ENCODE measurements around the gene TMEM184C.

The TMEM184C gene

GRCh38 chr4:147605499-147605898, 11.7 kb upstream of the TMEM184C start:
- no peak for DNase-seq

DNA sequence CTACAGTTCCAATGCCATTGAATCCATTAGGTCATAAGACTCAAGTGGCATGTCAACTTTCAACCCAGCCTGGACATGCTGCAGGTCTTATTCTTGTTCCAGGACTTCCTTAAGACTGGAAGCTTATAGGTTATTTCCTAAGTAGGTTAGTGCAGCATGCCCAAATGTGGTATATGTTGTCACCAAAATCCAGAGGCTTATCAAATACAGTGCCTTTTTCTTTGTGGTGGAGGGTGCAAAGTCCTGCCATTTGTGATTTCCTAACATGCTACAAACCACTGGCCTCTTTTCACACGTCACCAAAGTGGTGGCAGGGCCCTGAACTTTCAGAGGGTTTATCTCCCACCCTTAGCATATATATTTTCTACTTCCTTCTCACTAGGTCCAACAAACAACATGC, 9.7 kb upstream of the TMEM184C start:
- DNase-seq, result no peak

- DNase-seq, result no peak
Measured at GRCh38 chr4:147610686-147611085, 6.5 kb upstream of the TMEM184C start.

GRCh38 chr4:147616849-147617172, 386 bp upstream of the TMEM184C start:
- no peak for DNase-seq

DNA sequence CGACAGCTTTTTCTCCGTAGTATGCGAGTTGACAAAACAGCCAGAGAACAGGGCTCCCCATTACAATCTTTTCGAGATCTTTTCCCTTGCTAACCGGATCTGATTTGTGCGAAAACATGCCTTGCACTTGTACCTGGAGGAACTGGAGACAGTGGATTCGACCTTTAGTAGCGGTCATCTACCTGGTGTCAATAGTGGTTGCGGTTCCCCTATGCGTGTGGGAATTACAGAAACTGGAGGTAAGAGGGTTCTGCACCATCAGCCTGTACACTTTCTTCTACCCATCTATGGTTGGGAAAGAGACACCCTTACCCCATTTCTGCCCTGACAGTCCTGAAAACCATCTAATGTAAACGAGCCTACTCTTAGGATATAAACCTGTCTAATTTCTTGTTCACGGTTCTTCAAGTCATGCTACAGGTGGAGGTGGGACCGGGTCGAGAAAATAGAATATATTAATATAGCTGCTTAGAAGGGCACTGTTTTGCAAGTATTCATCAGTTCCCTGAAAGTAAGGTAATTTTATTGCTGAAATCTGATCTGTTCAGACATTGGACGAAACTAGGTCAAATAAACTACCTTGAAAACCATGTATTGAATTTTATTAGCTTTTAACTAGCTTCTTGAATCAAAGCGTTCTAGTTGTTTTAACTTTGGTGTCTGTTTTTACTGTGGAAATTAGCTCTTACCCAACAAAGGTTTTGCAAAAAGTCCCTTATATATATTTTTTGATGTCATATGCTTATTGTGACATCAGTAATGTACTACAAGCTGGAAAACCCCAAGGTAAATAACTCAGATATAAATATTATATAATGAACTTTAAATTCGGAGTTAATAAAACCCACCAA, 869 bp downstream of the TMEM184C start:
- no peak for DNase-seq

GRCh38 chr4:147620315-147620714, 3.1 kb downstream of the TMEM184C start:
- DNase-seq, result no peak

GRCh38 chr4:147625733-147626132, 8.5 kb downstream of the TMEM184C start:
- DNase-seq, result no peak

DNA sequence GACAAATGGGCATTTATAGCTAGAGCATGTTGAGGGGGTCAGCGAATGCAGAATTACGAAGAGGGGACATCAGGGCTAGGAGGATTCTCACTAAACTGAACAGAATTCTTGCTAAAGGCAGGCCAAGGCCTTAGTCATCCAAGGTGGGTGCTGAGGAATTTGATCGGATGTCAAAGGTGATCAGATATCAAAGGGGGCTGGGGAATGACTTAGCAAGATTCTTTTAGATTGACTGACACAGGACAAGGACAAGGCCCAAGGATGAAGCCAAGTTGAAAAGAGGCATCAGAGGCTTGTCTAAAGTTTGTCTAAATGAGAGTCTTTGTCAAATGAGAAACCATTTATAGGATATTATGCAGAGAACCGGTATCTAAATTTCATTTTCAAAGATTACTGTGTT, 9.7 kb downstream of the TMEM184C start:
- DNase-seq, result no peak

GRCh38 chr4:147628415-147628814, 11.2 kb downstream of the TMEM184C start:
- no peak for DNase-seq

DNA sequence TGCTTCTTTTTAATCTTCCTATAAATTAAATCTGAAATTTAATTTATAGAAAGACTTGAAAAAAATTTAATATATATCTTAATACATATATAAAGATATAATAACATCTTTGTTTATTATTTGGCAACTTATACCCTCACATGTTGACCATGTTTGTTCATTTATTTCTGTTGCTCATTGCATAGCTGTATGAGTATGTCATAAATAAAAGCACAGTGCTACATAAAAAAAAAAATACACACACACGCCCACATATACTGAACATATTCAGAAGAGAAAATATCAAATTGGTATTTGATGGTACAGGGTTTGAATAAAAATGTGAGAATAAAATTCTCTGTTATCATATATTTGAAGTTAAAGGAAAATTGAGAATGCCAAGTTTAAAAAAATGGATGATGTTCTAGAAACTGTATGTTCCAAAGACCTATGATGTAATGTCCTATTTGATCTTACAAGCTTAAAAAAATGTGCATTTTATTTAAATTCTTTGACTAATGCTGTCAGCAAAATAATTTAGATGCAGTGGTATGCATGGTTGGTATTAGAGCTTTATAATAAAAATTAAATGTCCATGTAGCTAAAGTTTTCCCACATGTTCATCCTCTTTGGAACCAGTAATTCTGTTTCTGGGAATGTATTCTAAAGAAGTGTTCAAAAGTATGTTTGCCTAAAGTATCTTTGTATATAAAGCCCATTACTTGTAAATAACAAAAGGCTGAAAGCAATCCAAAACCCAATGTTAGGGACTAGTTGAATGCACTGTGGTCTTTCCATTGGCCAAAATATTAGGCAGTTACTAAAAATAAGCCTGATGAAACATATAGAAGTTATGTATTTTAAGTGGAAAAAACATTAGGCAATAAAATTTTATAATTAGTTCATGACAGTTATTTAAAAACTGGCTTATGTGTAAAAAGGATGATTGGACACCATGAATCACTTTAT, 12.9 kb downstream of the TMEM184C start:
- DNase-seq, result no peak

GRCh38 chr4:147633113-147633512, 15.9 kb downstream of the TMEM184C start:
- no peak for DNase-seq

GRCh38 chr4:147633643-147634042, 16.4 kb downstream of the TMEM184C start:
- DNase-seq, result no peak

GRCh38 chr4:147635348-147635747, 18.2 kb downstream of the TMEM184C start:
- no peak for DNase-seq

- DNase-seq, result no peak
Measured at GRCh38 chr4:147638365-147638764, 21.2 kb downstream of the TMEM184C start.

DNA sequence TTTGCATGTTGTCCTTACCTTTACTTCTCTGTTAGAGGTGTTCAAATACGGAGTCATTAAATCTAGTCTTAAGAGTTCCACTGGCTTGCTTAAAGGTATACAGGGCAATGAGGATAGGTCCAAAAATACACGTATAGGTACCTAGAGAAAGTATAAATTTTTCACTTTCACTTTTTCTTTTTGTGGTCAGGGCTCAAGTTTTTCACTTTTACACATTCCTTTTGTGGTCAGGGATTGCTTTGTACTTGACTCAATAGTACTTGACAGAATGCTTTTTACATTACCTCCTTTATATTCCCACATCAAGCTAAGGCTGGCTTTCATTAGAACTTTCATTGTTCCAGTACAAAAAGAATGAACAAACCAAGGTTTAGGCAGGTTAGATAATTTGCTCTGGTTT, 21.7 kb downstream of the TMEM184C start:
- no peak for DNase-seq

DNA sequence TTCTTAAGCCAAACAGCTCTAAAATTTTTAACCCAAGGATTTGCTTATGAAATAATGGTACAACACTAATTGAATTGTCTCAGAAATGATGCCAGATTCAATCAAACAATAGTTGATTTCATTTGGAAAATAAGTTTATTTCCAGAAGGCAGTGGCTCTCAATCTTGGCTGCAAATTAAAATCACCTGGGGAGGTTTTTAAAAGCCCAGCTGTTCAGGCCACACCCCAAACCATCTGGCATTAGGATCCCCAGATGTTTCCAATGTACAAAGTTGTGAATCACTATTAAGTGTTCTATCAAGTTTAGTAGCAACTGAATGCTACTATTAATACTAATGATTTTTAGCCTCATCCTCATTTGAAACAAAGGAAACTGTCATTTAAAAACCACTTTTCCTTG, 22.2 kb downstream of the TMEM184C start:
- no peak for DNase-seq

- DNase-seq, result no peak
Measured at GRCh38 chr4:147640331-147640730, 23.1 kb downstream of the TMEM184C start.

DNA sequence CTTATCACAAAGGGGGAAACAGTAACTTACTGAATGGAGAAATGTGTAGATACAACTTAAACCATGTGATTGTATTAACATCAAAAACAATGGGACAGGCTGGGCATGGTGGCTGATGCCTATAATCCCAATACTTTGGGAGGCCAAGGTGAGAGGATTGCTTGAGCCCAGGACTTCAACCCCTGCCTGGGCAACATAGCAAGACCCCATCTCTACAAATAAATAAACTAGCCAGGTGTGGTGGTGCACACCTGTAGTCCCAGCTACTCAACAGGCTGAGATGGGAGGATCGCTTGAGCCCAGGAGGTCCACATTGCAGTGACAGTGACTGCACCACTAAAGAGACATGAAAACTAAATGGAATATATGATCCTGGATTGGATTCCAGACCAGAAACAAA, 26.4 kb downstream of the TMEM184C start:
- DNase-seq, result no peak

DNA sequence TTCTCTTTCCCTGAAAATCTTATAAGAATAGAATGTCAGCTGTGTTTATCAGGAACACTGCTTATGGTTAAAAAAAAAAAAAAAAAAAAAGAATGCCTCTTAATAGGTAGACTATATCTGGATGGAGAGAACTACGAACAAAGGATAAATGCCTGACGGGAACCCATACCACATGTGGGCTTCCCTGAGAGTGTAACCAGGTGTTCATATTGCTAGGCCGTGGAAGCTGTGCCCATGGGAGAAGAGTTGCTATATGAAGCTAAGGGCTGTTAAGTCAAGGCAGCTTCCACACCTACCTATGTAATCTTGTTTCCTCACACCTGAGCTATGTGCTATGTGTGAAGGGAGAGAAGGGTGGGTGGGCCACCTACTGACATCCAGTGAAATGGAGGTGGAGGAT, 27.3 kb downstream of the TMEM184C start:
- no peak for DNase-seq

- DNase-seq, result no peak
Measured at GRCh38 chr4:147645099-147645498, 27.9 kb downstream of the TMEM184C start.

DNA sequence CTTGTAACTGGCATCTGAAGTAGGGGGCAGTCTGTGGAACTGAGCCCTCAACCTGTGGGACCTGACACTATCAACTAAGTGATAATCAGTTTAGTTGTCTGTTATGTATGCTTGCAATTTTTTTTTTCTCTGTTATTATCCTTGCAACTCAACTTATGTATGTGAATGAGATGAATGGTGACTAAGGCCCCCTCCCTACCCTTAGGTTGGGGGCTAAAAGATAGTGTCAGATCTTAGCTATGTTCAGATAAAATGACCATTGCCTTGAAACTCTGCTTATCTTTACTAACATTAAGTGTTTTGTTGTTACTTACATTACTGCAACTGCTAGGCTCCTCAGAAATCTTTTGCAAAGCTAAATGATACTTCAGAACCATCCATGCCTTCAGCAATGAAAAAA, 31.5 kb downstream of the TMEM184C start:
- no peak for DNase-seq

- no peak for DNase-seq
Measured at GRCh38 chr4:147651563-147651962, 34.4 kb downstream of the TMEM184C start.

GRCh38 chr4:147655639-147656038, 38.4 kb downstream of the TMEM184C start:
- DNase-seq, result no peak

DNA sequence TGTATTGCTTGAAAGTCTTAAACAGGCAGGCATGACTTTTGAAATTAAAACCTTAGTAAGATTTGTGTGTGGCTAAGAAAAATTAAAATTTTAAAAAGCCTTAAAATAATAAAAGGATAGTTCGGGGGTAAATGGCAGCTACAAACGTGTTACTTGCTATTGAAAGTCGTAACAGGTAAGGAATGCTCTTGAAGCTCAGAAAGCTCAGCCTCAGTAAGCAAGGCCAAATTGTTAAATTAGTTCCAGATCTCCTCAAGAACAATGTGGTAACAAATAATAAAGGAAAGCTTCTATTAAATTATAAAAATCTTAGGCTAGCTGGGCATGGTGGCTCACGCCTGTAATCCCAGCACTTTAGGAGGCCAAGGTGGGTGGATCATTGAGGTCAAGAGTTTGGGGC, 41.3 kb downstream of the TMEM184C start:
- no peak for DNase-seq
